Uterus (tissue), 4 donors: Measurements from ENCODE around the gene SSBP3. TPM values are rescaled to one million over a fixed set of nuclear protein-coding genes. Genes with fewer than 3 reads are reported as not detected.

ENCODE experiments used
- DNase-seq, 2 donors: peaks; one replicate each; pipeline ENCODE4 v3.0.0-alpha.2; 2019 to 2020
- H3K27ac ChIP-seq, 2 donors: fragments of 200-600 bp; sonication (generic); 1 replicate in 1 of 2; 2 replicates in 1 of 2; pipeline ENCODE4 v1.5.1; 2016 to 2018
- H3K27me3 ChIP-seq, 2 donors: fragments of 200-600 bp; sonication (generic); one replicate each; pipeline ENCODE4 v1.5.1; 2018 to 2019; ENCODE audit warnings: control low read depth in 1 of 2
- H3K36me3 ChIP-seq, 2 donors: fragments of 200-600 bp; sonication (generic); one replicate each; pipeline ENCODE4 v1.5.1; 2019; ENCODE audit warnings: control low read depth in 1 of 2
- H3K4me1 ChIP-seq, 2 donors: fragments of 200-600 bp; sonication (generic); one replicate each; pipeline ENCODE4 v1.5.1; 2018 to 2019; ENCODE audit warnings: control low read depth in 1 of 2
- H3K4me3 ChIP-seq, 2 donors: fragments of 200-600 bp; sonication (generic); 1 replicate in 1 of 2; 2 replicates in 1 of 2; pipeline ENCODE4 v1.5.1; 2018 to 2019; ENCODE audit warnings: mild to moderate bottlenecking in 1 of 2
- H3K9me3 ChIP-seq, 2 donors: fragments of 200-600 bp; sonication (generic); one replicate each; pipeline ENCODE4 v1.5.1; 2019; ENCODE audit warnings: control low read depth in 1 of 2
- POLR2A ChIP-seq, 2 donors: fragments of 450-650 bp; IDR thresholded peaks; one replicate each; pipeline ENCODE4 v1.6.1; 2016; ENCODE audit warnings: antibody characterized with exemption in 2 of 2, mild to moderate bottlenecking in 1 of 2, moderate library complexity in 1 of 2
- intact Hi-C: fragments of 100-400 bp; cut with DNase I; formaldehyde crosslinking; loops from one replicate; pipeline ENCODE4 v1.15.1; 2023; ENCODE audit warnings: low total_unique reads
- total RNA-seq, 4 donors: library from RNA; depleted of rRNA in 3 of 4; stranded (reverse); fragments of >200 nt in 3 of 4; gene quantifications; one replicate each; pipeline versions ENCODE4 v1.1.0 to v1.2.4, GENCODE V29; 2014 to 2023
- TF ChIP-seq, protein P1 (sequence below), 4 experiments: fragments of 200-600 bp in 2 of 4; fragments of 450-650 bp in 2 of 4; sonication (generic) in 2 of 4; IDR thresholded peaks; one replicate each; pipeline ENCODE4 v1.5.1; 2016 to 2019; ENCODE audit warnings: antibody characterized with exemption in 4 of 4, mild to moderate bottlenecking in 2 of 4, moderate library complexity in 1 of 4
- donor health status: DM: yes; HTN: yes; CAD: no.

Gene SSBP3
- total RNA-seq, 4 donors from 2014 or later, result 19.7 to 125 (median 31.4) TPM

DNA sequence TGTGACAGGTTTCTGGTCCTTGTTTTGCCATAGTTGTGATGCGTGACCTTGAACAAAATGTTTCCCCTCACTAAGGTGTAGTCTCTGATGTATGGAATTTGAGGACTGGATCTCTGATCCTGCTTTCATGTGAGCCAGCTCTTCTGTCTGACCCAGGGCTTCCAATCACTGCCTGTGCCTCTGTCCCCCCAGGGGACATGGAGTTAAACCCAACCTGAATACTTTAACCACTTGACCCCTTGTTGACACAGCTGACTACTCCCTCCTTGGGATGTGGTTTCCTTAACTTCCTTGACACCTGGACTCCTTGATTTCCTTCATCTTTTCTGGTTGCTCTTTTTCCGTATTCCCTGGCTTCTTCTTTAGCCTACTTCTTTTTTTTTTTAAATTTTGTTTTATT, 36.0 kb upstream of the SSBP3 start:
- Histone ChIP-seq H3K36me3 (no peaks in the 10 kb centered on the region), H3K9me3 (no peaks in the 10 kb centered on the region), H3K27ac (no peak overlapping the region), H3K27me3 (no peaks in the 10 kb centered on the region), H3K4me3 (no peak overlapping the region), H3K4me1 (no peaks in the 10 kb centered on the region)
- no peak for DNase-seq
- TF ChIP-seq, protein P1, sequence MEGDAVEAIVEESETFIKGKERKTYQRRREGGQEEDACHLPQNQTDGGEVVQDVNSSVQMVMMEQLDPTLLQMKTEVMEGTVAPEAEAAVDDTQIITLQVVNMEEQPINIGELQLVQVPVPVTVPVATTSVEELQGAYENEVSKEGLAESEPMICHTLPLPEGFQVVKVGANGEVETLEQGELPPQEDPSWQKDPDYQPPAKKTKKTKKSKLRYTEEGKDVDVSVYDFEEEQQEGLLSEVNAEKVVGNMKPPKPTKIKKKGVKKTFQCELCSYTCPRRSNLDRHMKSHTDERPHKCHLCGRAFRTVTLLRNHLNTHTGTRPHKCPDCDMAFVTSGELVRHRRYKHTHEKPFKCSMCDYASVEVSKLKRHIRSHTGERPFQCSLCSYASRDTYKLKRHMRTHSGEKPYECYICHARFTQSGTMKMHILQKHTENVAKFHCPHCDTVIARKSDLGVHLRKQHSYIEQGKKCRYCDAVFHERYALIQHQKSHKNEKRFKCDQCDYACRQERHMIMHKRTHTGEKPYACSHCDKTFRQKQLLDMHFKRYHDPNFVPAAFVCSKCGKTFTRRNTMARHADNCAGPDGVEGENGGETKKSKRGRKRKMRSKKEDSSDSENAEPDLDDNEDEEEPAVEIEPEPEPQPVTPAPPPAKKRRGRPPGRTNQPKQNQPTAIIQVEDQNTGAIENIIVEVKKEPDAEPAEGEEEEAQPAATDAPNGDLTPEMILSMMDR (IDR thresholded peaks at IDR 0.05), result no peak
- TF ChIP-seq POLR2A (IDR thresholded peaks at IDR 0.05), result no peak
- intact Hi-C loops, result no loop called here

DNA sequence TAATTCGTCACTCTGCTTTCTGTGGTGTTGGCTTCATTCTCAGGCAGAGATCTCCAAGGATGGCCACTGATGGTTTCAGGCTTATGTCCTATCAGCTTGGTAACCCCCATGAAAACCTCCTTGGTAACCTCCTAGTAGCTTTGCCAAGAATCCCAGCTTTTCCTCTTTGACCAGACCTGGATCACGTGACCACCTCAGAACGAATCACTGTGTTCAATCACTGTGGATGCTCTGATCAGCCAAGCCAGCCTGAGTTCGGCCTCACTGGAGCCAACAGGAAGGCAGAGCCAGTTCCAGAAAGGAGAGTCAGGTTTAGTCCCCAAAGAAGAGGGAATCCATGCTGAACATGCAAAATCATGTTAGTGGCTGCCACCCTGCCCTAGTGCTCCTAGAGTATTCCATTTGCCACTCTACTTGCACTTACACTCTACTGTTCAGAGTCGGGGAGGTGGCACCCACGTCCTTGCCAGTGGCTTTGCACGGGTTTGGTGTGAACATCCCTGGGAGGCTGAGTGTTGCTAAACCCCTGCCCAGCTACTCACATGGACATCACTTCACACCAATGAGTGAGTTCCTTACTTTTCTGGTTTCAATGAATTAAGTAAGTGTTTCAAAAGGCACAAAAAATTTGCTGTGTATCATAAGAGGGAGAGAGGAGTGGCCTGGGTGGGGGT, 33.5 kb upstream of the SSBP3 start:
- H3K4me1 ChIP-seq, result no peaks in the 10 kb centered on the region
- no peaks in the 10 kb centered on the region for H3K36me3 ChIP-seq
- no peak for DNase-seq

DNA sequence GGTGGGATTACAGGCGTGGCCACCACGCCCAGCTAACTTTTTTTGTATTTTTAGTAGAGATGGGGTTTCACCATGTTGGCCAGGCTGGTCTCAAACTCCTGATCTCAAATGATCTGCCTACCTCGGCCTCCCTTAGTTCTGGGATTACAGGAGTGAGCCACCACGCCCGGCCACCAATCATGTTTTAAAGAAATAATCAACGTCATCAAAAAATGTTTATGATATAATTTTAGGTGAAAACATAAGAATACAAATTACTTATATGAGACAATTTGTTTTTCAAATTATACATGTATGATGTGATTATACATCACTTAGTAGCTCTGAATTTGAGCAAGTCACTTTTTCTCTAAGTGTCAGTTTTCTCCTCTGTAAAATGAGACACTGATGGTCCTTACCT, 31.6 kb upstream of the SSBP3 start:
- no peaks in the 10 kb centered on the region for H3K27me3 ChIP-seq
- no peaks in the 10 kb centered on the region for H3K4me1 ChIP-seq
- H3K9me3 ChIP-seq, result no peaks in the 10 kb centered on the region
- intact Hi-C loops, result no loop called here
- TF ChIP-seq POLR2A (IDR thresholded peaks at IDR 0.05), result no peak
- TF ChIP-seq, protein P1 (IDR thresholded peaks at IDR 0.05), result no peak
- H3K27ac ChIP-seq, result no peak overlapping the region
- DNase-seq, result no peak
- no peaks in the 10 kb centered on the region for H3K36me3 ChIP-seq
- no peak overlapping the region for H3K4me3 ChIP-seq

More for the DNA sequence above, 33.5 kb upstream of the SSBP3 start:
- Histone ChIP-seq H3K4me3 (no peak overlapping the region), H3K27ac (no peak overlapping the region), H3K9me3 (no peaks in the 10 kb centered on the region), H3K27me3 (no peaks in the 10 kb centered on the region)
- TF ChIP-seq, protein P1 (IDR thresholded peaks at IDR 0.05), result no peak
- no peak for TF ChIP-seq POLR2A (IDR thresholded peaks at IDR 0.05)
- intact Hi-C loops, result no loop called here

DNA sequence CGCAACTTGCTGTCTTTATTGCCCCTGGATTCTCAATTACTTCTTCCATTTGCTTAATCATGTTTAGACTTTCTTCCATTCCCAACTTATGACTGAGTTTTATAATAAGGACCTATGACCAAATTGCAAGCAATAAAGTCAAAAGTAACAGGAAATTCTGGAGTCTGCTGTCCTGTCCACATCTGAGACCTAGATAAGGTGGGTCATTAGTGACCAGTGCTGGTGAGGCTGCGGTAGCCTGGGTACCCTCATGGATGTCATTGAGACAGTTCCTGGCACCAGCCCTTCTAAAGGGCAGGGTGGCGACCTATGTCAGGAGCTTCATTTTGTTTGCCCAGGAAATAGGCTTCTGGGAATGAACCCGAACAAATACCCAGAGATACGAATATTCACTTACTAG, 30.6 kb upstream of the SSBP3 start:
- H3K4me3 ChIP-seq, result no peak overlapping the region
- H3K27me3 ChIP-seq, result no peaks in the 10 kb centered on the region
- intact Hi-C loops, result no loop called here
- no peaks in the 10 kb centered on the region for H3K4me1 ChIP-seq
- TF ChIP-seq POLR2A (IDR thresholded peaks at IDR 0.05), result no peak
- no peak for DNase-seq
- no peaks in the 10 kb centered on the region for H3K36me3 ChIP-seq
- no peaks in the 10 kb centered on the region for H3K9me3 ChIP-seq
- H3K27ac ChIP-seq, result no peak overlapping the region

DNA sequence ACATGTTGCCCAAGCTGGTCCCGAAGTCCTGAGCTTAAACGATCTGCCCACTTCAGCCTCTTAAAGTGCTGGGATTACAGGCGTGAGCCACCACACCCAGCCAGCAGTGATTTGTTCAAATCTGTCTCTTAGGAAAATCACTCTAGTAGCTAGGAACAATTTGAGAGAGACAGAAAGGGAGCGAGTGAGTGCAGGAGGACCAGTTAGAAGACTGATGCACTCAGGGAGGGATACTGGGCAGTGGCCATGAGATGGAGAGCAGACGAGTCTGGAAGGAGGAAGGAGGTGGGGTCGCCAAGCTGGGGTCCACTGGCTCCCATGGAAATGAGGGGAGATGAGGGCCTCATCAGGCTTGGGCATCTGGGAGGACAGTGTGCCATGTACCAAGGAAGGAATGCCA, 23.6 kb upstream of the SSBP3 start:
- Histone ChIP-seq H3K36me3 (no peaks in the 10 kb centered on the region), H3K27me3 (no peaks in the 10 kb centered on the region), H3K27ac (no peak overlapping the region), H3K4me3 (no peak overlapping the region), H3K4me1 (no peaks in the 10 kb centered on the region), H3K9me3 (no peaks in the 10 kb centered on the region)
- TF ChIP-seq, protein P1 (IDR thresholded peaks at IDR 0.05), result no peak
- no peak for TF ChIP-seq POLR2A (IDR thresholded peaks at IDR 0.05)
- DNase-seq, result no peak
- intact Hi-C loops, result no loop called here
